Gastrocnemius medialis (tissue), 4 donors: ENCODE data around the gene EXOC5.

Experiments
- CTCF ChIP-seq, 5 experiments: fragments of 450-650 bp in 3 of 5; fragments of 200-600 bp in 2 of 5; sonication (generic) in 2 of 5; IDR thresholded peaks in 4 of 5; conservative IDR thresholded peaks in 1 of 5; 1 replicate in 4 of 5; 2 replicates in 1 of 5; pipeline ENCODE4 v1.5.1; 2016 to 2019; ENCODE audit warnings: antibody characterized with exemption in 5 of 5, mild to moderate bottlenecking in 3 of 5, moderate library complexity in 3 of 5
- POLR2A ChIP-seq, 2 donors: fragments of 450-650 bp; IDR thresholded peaks; one replicate each; pipeline ENCODE4 v1.6.1; 2017; ENCODE audit warnings: antibody characterized with exemption in 2 of 2, mild to moderate bottlenecking in 2 of 2, moderate library complexity in 2 of 2

- no peak for TF ChIP-seq CTCF (IDR thresholded peaks at IDR 0.05 in 4 of 5, conservative IDR thresholded peaks at IDR 0.05 in 1 of 5)
- TF ChIP-seq POLR2A (IDR thresholded peaks at IDR 0.05) = no peak
Measured at GRCh38 chr14:57277062-57277461, 8.4 kb upstream of the EXOC5 start.
